OCI-LY7 (cell line): Measurements from ENCODE around the gene IL32. TPM values are rescaled to one million over a fixed set of nuclear protein-coding genes. Genes with fewer than 3 reads are reported as not detected.
A peak's percentile ranks its signal among the peaks of the same experiment; 100 is the strongest.

Experiments used
- BruUV-seq: library from RNA; stranded (reverse); fragments of 400-500 nt; replicated peaks from 2 replicates; lab custom pipeline; 2021; lab: Mats Ljungman, UMichigan
- CTCF ChIA-PET: fragments of 300-600 bp; sonication (Branson Sonifier 250); formaldehyde crosslinking; loops from one replicate; lab custom pipeline; 2022; ENCODE audit warnings: antibody characterized with exemption; ENCODE audit not compliant: unreplicated experiment; lab: Charles Lee
- POLR2A ChIA-PET: fragments of 300-600 bp; sonication (Branson Sonifier 250); formaldehyde crosslinking; loops from one replicate; lab custom pipeline; 2022; ENCODE audit warnings: antibody characterized with exemption; lab: Charles Lee
- DNase-seq: peaks from one replicate; pipeline ENCODE4 v3.0.0-alpha.2; 2015; ENCODE audit warnings: low spot score
- H2AFZ ChIP-seq: fragments of 200-600 bp; sonication (generic), shearing (Covaris generic); 2 replicates; pipeline ENCODE4 v1.6.1; 2014; ENCODE audit warnings: mild to moderate bottlenecking, antibody characterized with exemption, low read length, moderate library complexity
- H3K27ac ChIP-seq: fragments of 200-600 bp; sonication (generic); 2 replicates; pipeline ENCODE4 v1.5.1; 2014; ENCODE audit warnings: mixed run types, low read depth, mild to moderate bottlenecking, moderate library complexity, low read length, inconsistent platforms; ENCODE audit not compliant: poor library complexity, severe bottlenecking
- H3K36me3 ChIP-seq: fragments of 200-600 bp; sonication (generic); 2 replicates; pipeline ENCODE4 v1.6.1; 2014; ENCODE audit warnings: mild to moderate bottlenecking, antibody characterized with exemption, low read length, moderate library complexity, mixed read lengths; ENCODE audit not compliant: insufficient read depth
- H3K4me1 ChIP-seq: fragments of 200-600 bp; sonication (generic); 2 replicates; pipeline ENCODE4 v1.5.1; 2014; ENCODE audit warnings: mild to moderate bottlenecking, low read length; ENCODE audit not compliant: insufficient read depth, poor library complexity, severe bottlenecking
- H3K4me2 ChIP-seq: fragments of 200-600 bp; sonication (generic); 2 replicates; pipeline ENCODE4 v1.6.1; 2014; ENCODE audit warnings: mild to moderate bottlenecking, low read length
- H3K4me3 ChIP-seq: fragments of 200-600 bp; sonication (generic); 2 replicates; pipeline ENCODE4 v1.5.1; 2014; ENCODE audit warnings: mild to moderate bottlenecking, low read depth, low read length; ENCODE audit not compliant: poor library complexity, severe bottlenecking
- H3K79me2 ChIP-seq: fragments of 200-600 bp; sonication (generic); 2 replicates; pipeline ENCODE4 v1.6.1; 2016; ENCODE audit warnings: low read depth, mild to moderate bottlenecking, low read length, moderate library complexity, mixed read lengths; ENCODE audit not compliant: insufficient read depth
- H3K9me2 ChIP-seq: fragments of 200-600 bp; sonication (generic); 2 replicates; pipeline ENCODE4 v1.6.1; 2016; ENCODE audit warnings: mild to moderate bottlenecking, low read length, mixed read lengths; ENCODE audit not compliant: insufficient read depth
- H3K9me3 ChIP-seq: fragments of 200-600 bp; sonication (generic); 2 replicates; pipeline ENCODE4 v1.6.1; 2014; ENCODE audit warnings: mild to moderate bottlenecking, mixed run types, low read length, mixed read lengths
- H4K20me1 ChIP-seq: fragments of 200-600 bp; sonication (generic); 2 replicates; pipeline ENCODE4 v1.6.1; 2014; ENCODE audit warnings: mild to moderate bottlenecking, antibody characterized with exemption, low read length, moderate library complexity, mixed read lengths; ENCODE audit not compliant: insufficient read depth
- EZH2phosphoT487 ChIP-seq: fragments of 200-600 bp; sonication (generic); IDR thresholded peaks from 2 replicates; pipeline ENCODE4 v1.6.1; 2018; ENCODE audit warnings: low read depth, borderline replicate concordance, mild to moderate bottlenecking, mixed run types, antibody characterized with exemption, low read length, moderate library complexity, mixed read lengths
- intact Hi-C: fragments of 100-400 bp; cut with micrococcal nuclease; formaldehyde crosslinking; loops from one replicate; pipeline ENCODE4 v1.10.0; 2022; ENCODE audit not compliant: unreplicated experiment
- total RNA-seq, 2 experiments: library from RNA; depleted of rRNA in 1 of 2; stranded (reverse); fragments of >200 nt in 1 of 2; shearing (Covaris generic) in 1 of 2; gene quantifications; 2 replicates each; pipeline ENCODE4 v1.2.3, GENCODE V29; 2014 to 2022
- TF ChIP-seq, protein P1 (sequence below): fragments of 200-600 bp; sonication (generic); conservative IDR thresholded peaks from 2 replicates; pipeline ENCODE4 v1.5.1; 2014; ENCODE audit warnings: mild to moderate bottlenecking, antibody characterized with exemption, low read length, moderate library complexity, mixed read lengths

Gene IL32
- total RNA-seq, 2 experiments from 2014 or later, result not detected

DNA sequence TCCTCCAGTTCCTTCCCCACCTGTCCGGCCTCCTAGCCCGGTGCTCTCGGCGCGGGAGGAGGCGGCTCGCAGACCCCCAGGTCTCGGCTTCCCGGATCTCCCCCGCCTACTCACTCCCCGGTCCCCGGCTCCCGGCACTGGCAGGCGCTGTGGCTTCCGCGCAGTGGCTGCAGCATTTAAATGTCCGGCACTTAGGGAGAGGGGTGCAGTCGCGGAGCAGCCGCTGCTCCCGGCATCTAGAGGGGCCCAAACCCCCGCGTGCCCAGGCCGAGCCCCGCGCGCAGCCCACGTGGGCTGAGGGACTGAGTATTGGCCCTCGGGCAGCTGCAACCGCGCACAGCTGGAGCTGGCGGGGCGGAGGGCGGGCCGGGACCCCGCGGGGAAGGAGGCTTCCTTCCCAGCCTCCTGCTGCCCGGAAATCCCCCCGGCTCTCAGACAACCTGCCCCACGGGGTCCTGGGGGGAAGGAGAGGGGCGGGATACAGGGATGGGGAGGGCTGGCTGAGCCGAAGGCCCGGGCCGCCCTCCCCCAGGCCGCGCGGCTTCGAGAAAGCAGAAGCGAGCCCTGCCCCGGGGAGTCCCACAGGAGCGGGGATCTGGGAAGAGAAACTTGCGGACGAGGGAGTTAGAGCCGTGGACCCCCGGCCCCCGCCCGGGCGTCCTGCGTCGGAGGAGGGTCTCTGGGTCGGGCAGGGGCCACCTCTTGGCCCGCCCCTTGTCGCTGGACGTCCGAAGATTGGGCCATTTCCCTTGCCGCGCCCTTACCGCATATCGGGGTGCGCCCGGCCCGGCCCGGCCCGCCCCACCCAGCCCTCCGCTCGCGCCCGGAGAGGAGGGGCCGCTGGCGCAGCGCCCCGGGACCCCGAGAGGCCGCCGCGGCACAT lies 19.4 kb upstream of the IL32 start, which contains the start of gene MMP25:
Gene MMP25, plus strand, starts transcription at position 804 of the 883 bp plus-strand sequence. CDS start 357 bp downstream, outside the sequence.
- no peaks in the 10 kb centered on the region for H3K9me3 ChIP-seq
- BruUV-seq, result no TSS peak
- H3K27ac ChIP-seq, result no peak within 1 kb of the TSS
- no peaks in the 10 kb centered on the region for H3K36me3 ChIP-seq
- no peak for DNase-seq
- TF ChIP-seq, protein P1, sequence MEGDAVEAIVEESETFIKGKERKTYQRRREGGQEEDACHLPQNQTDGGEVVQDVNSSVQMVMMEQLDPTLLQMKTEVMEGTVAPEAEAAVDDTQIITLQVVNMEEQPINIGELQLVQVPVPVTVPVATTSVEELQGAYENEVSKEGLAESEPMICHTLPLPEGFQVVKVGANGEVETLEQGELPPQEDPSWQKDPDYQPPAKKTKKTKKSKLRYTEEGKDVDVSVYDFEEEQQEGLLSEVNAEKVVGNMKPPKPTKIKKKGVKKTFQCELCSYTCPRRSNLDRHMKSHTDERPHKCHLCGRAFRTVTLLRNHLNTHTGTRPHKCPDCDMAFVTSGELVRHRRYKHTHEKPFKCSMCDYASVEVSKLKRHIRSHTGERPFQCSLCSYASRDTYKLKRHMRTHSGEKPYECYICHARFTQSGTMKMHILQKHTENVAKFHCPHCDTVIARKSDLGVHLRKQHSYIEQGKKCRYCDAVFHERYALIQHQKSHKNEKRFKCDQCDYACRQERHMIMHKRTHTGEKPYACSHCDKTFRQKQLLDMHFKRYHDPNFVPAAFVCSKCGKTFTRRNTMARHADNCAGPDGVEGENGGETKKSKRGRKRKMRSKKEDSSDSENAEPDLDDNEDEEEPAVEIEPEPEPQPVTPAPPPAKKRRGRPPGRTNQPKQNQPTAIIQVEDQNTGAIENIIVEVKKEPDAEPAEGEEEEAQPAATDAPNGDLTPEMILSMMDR, result no peak
- TF ChIP-seq EZH2phosphoT487, result no peak
- H3K4me1 ChIP-seq, result peaks cover 17% of the 10 kb centered on the region
- peak within 1 kb of the TSS; percentile 61 for H3K4me3 ChIP-seq
- peak within 1 kb of the TSS; percentile 73 for H3K4me2 ChIP-seq
- peak within 1 kb of the TSS; percentile 36; the same call in 1 of the 2 replicates for H2AFZ ChIP-seq
- POLR2A ChIA-PET, result interaction anchor here (1.3 kb wide), 1 partner anchor 15 kb away, joined by 5 read pairs; no protein-coding TSS in a partner anchor
- no peaks in the 10 kb centered on the region for H4K20me1 ChIP-seq
- H3K9me2 ChIP-seq, result no peaks in the 10 kb centered on the region
- CTCF ChIA-PET, result interaction anchor here (0.6 kb wide), 1 partner anchor 1369 kb away, joined by 3 read pairs; no protein-coding TSS in a partner anchor
- intact Hi-C loops, result no loop called here
- no peaks in the 10 kb centered on the region for H3K79me2 ChIP-seq

- intact Hi-C loops, result no loop called here
Measured at GRCh38 chr16:3046641-3047386, 18.6 kb upstream of the IL32 start.

More at GRCh38 chr16:3046641-3047386, 18.6 kb upstream of the IL32 start:
- peaks cover 23% of the 10 kb centered on the region for H3K4me1 ChIP-seq
- POLR2A ChIA-PET, result interaction anchor here (0.7 kb wide), 1 partner anchor 10 kb away, joined by 3 read pairs; no protein-coding TSS in a partner anchor
- no peak overlapping the region for H3K27ac ChIP-seq
- no peak for DNase-seq
- H3K4me2 ChIP-seq, result no peak overlapping the region
- no peaks in the 10 kb centered on the region for H3K79me2 ChIP-seq
- H3K4me3 ChIP-seq, result no peak overlapping the region
- H3K9me3 ChIP-seq, result no peaks in the 10 kb centered on the region
- no peaks in the 10 kb centered on the region for H3K9me2 ChIP-seq
- no peak overlapping the region for H2AFZ ChIP-seq
- CTCF ChIA-PET, result no interaction called here
- no peaks in the 10 kb centered on the region for H3K36me3 ChIP-seq
- BruUV-seq, result no TSS peak
- TF ChIP-seq, protein P1, result no peak
- TF ChIP-seq EZH2phosphoT487, result no peak
- H4K20me1 ChIP-seq, result no peaks in the 10 kb centered on the region
